ENCODE measurements around the gene NRXN2.

The NRXN2 gene

GRCh38 chr11:64661614-64662013, 61.4 kb downstream of the NRXN2 start:
- H3K4me1 ChIP-seq (ENCODE audit: insufficient read depth, low read length, severe bottlenecking) = no peaks in the 10 kb centered on the region
- no peaks in the 10 kb centered on the region for H4K20me1 ChIP-seq (ENCODE audit: insufficient read depth, low read length)
- H3K9ac ChIP-seq (ENCODE audit: low read length) = no peak overlapping the region
- H3K27me3 ChIP-seq (ENCODE audit: insufficient read depth, low read length) = no peaks in the 10 kb centered on the region; the same call in 1 of the 2 replicates
- no peak overlapping the region for H3K4me2 ChIP-seq (ENCODE audit: low read length)
- no peak for TF ChIP-seq EZH2 (IDR thresholded peaks at IDR 0.05; ENCODE audit: borderline replicate concordance, low read length)
- TF ChIP-seq, protein P1, sequence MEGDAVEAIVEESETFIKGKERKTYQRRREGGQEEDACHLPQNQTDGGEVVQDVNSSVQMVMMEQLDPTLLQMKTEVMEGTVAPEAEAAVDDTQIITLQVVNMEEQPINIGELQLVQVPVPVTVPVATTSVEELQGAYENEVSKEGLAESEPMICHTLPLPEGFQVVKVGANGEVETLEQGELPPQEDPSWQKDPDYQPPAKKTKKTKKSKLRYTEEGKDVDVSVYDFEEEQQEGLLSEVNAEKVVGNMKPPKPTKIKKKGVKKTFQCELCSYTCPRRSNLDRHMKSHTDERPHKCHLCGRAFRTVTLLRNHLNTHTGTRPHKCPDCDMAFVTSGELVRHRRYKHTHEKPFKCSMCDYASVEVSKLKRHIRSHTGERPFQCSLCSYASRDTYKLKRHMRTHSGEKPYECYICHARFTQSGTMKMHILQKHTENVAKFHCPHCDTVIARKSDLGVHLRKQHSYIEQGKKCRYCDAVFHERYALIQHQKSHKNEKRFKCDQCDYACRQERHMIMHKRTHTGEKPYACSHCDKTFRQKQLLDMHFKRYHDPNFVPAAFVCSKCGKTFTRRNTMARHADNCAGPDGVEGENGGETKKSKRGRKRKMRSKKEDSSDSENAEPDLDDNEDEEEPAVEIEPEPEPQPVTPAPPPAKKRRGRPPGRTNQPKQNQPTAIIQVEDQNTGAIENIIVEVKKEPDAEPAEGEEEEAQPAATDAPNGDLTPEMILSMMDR (IDR thresholded peaks at IDR 0.05; ENCODE audit: low read length) = no peak
- no peaks in the 10 kb centered on the region for H3K9me2 ChIP-seq (ENCODE audit: low read depth, low read length)
- H3K9me3 ChIP-seq (ENCODE audit: low read length) = no peaks in the 10 kb centered on the region
- H3F3A ChIP-seq (ENCODE audit: insufficient read depth, low read length) = no peaks in the 10 kb centered on the region
- no peak overlapping the region for H3K4me3 ChIP-seq (ENCODE audit: low read depth, low read length, poor library complexity, severe bottlenecking)
- H3K36me3 ChIP-seq (ENCODE audit: insufficient read depth, low read length) = no peaks in the 10 kb centered on the region
- no peak overlapping the region for H2AFZ ChIP-seq (ENCODE audit: low read length)
- no peak overlapping the region for H3K27ac ChIP-seq (ENCODE audit: low read depth, low read length, poor library complexity, severe bottlenecking)
- H3K79me2 ChIP-seq (ENCODE audit: insufficient read depth, low read length) = no peaks in the 10 kb centered on the region

DNA sequence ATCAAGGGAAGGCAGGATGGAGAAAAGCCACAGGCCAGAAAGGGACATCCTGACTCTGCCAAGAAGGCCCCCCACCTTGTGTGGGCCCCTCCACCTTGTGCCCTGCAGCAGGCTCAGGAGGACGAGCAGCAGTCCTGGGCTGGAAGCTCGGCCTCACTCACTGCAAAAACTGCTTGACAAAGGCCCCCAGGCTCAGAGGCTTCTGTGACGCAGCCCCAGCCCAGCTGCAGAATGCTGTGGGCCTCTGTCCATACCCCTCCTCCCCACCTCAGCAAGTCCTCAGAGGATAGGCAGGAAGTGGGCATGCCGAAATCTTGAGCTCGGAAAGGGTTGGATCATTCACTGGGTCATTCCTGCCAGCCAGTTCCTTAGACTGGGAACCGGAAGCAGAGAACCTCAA, 61.9 kb downstream of the NRXN2 start:
- no peaks in the 10 kb centered on the region for H3K4me1 ChIP-seq (ENCODE audit: insufficient read depth, low read length, severe bottlenecking)
- H3K9me2 ChIP-seq (ENCODE audit: low read depth, low read length) = no peaks in the 10 kb centered on the region
- H3F3A ChIP-seq (ENCODE audit: insufficient read depth, low read length) = no peaks in the 10 kb centered on the region
- H3K27ac ChIP-seq (ENCODE audit: low read depth, low read length, poor library complexity, severe bottlenecking) = no peak overlapping the region
- no peaks in the 10 kb centered on the region; the same call in 1 of the 2 replicates for H3K27me3 ChIP-seq (ENCODE audit: insufficient read depth, low read length)
- TF ChIP-seq EZH2 (IDR thresholded peaks at IDR 0.05; ENCODE audit: borderline replicate concordance, low read length) = no peak
- TF ChIP-seq, protein P1 (IDR thresholded peaks at IDR 0.05; ENCODE audit: low read length) = no peak
- no peaks in the 10 kb centered on the region for H3K9me3 ChIP-seq (ENCODE audit: low read length)
- no peak overlapping the region for H3K4me3 ChIP-seq (ENCODE audit: low read depth, low read length, poor library complexity, severe bottlenecking)
- no peak overlapping the region for H3K4me2 ChIP-seq (ENCODE audit: low read length)
- H3K9ac ChIP-seq (ENCODE audit: low read length) = no peak overlapping the region
- H2AFZ ChIP-seq (ENCODE audit: low read length) = no peak overlapping the region
- no peaks in the 10 kb centered on the region for H4K20me1 ChIP-seq (ENCODE audit: insufficient read depth, low read length)
- no peaks in the 10 kb centered on the region for H3K79me2 ChIP-seq (ENCODE audit: insufficient read depth, low read length)
- H3K36me3 ChIP-seq (ENCODE audit: insufficient read depth, low read length) = no peaks in the 10 kb centered on the region

DNA sequence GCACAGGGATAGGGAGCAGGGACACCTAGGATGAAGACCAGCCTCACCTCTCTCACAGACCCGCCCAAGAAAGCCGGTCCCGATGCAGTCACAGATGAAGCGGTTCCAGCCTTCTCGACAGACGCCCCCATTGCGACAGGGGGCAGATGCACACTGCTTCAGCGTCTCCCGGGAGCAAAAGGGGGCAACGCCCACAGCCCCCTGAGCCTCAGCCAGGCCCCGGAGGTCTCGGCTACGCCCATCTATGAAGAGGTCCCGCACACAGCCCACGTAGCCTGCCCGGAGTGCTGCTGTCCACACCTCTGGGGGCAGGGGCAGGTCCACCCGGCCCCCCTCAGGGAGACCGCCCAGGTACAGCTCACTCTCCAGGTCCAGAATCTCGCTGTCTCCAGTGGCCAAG, 62.3 kb downstream of the NRXN2 start:
- no peaks in the 10 kb centered on the region; the same call in 1 of the 2 replicates for H3K27me3 ChIP-seq (ENCODE audit: insufficient read depth, low read length)
- H3K4me3 ChIP-seq (ENCODE audit: low read depth, low read length, poor library complexity, severe bottlenecking) = no peak overlapping the region
- no peaks in the 10 kb centered on the region for H3K9me3 ChIP-seq (ENCODE audit: low read length)
- H3F3A ChIP-seq (ENCODE audit: insufficient read depth, low read length) = no peaks in the 10 kb centered on the region
- no peak overlapping the region for H3K9ac ChIP-seq (ENCODE audit: low read length)
- no peak overlapping the region for H2AFZ ChIP-seq (ENCODE audit: low read length)
- no peak overlapping the region for H3K27ac ChIP-seq (ENCODE audit: low read depth, low read length, poor library complexity, severe bottlenecking)
- H3K4me2 ChIP-seq (ENCODE audit: low read length) = no peak overlapping the region
- no peaks in the 10 kb centered on the region for H3K79me2 ChIP-seq (ENCODE audit: insufficient read depth, low read length)
- no peaks in the 10 kb centered on the region for H3K4me1 ChIP-seq (ENCODE audit: insufficient read depth, low read length, severe bottlenecking)
- H4K20me1 ChIP-seq (ENCODE audit: insufficient read depth, low read length) = no peaks in the 10 kb centered on the region
- H3K9me2 ChIP-seq (ENCODE audit: low read depth, low read length) = no peaks in the 10 kb centered on the region
- H3K36me3 ChIP-seq (ENCODE audit: insufficient read depth, low read length) = no peaks in the 10 kb centered on the region
- TF ChIP-seq, protein P1 (IDR thresholded peaks at IDR 0.05; ENCODE audit: low read length) = no peak
